HFFc6 (cell line): ENCODE results near the gene MYT1. TPM values are rescaled to one million over a fixed set of nuclear protein-coding genes. Genes with fewer than 3 reads are reported as not detected.

Source experiments
- DNase-seq: peaks from one replicate; pipeline ENCODE4 v3.0.0-alpha.2; 2018
- H3K27ac Mint-ChIP-seq: 2 replicates; pipeline ENCODE4 v1.8.0; 2020; ENCODE audit warnings: mild to moderate bottlenecking, mixed read lengths
- H3K27me3 Mint-ChIP-seq: 2 replicates; pipeline ENCODE4 v1.8.0; 2021; ENCODE audit warnings: mild to moderate bottlenecking, moderate library complexity, mixed read lengths; ENCODE audit not compliant: insufficient read depth
- H3K36me3 Mint-ChIP-seq: 2 replicates; pipeline ENCODE4 v1.8.0; 2021; ENCODE audit warnings: low read depth, mixed read lengths
- H3K4me1 Mint-ChIP-seq: 2 replicates; pipeline ENCODE4 v1.8.0; 2020; ENCODE audit warnings: low read depth, mixed read lengths
- H3K4me3 Mint-ChIP-seq: 2 replicates; pipeline ENCODE4 v1.8.0; 2020; ENCODE audit warnings: mild to moderate bottlenecking, moderate library complexity, mixed read lengths
- H3K9me3 Mint-ChIP-seq: 2 replicates; pipeline ENCODE4 v1.8.0; 2020; ENCODE audit warnings: mild to moderate bottlenecking, mixed read lengths
- CTCF ChIP-seq: fragments of 200-600 bp; sonication (generic); IDR thresholded peaks from 2 replicates; pipeline ENCODE4 v1.5.0; 2021; ENCODE audit warnings: antibody characterized with exemption, mild to moderate bottlenecking
- total RNA-seq, 6 experiments: library from RNA; stranded (reverse); fragmentation: NEBNext Ultra II Directional; extraction: Animal tissue kit (Norgen Biotek cat#: 25700); gene quantifications; 2 replicates in 1 of 6; 3 replicates in 5 of 6; pipeline ENCODE4 v1.2.3, GENCODE V29; 2021

The MYT1 gene
- total RNA-seq, 6 experiments from 2014 or later: not detected

GRCh38 chr20:64216036-64216435, 51.8 kb downstream of the MYT1 start:
- Mint-ChIP-seq H3K27ac (no peak overlapping the region), H3K36me3 (no peaks in the 10 kb centered on the region), H3K27me3 (peaks cover 61% of the 10 kb centered on the region), H3K4me3 (no peak overlapping the region), H3K9me3 (no peaks in the 10 kb centered on the region), H3K4me1 (peaks cover 7% of the 10 kb centered on the region)
- DNase-seq: no peak
- no peak for TF ChIP-seq CTCF

GRCh38 chr20:64216910-64217309, 52.7 kb downstream of the MYT1 start:
- peaks cover 55% of the 10 kb centered on the region for H3K27me3 Mint-ChIP-seq
- H3K4me3 Mint-ChIP-seq: no peak overlapping the region
- H3K36me3 Mint-ChIP-seq: no peaks in the 10 kb centered on the region
- H3K9me3 Mint-ChIP-seq: no peaks in the 10 kb centered on the region
- TF ChIP-seq CTCF: no peak
- peaks cover 13% of the 10 kb centered on the region for H3K4me1 Mint-ChIP-seq
- no peak for DNase-seq
- no peak overlapping the region for H3K27ac Mint-ChIP-seq

- DNase-seq: no peak
- Mint-ChIP-seq H3K27ac (no peak overlapping the region), H3K36me3 (no peaks in the 10 kb centered on the region), H3K4me3 (no peak overlapping the region), H3K9me3 (no peaks in the 10 kb centered on the region), H3K4me1 (peaks cover 15% of the 10 kb centered on the region), H3K27me3 (peaks cover 51% of the 10 kb centered on the region)
- no peak for TF ChIP-seq CTCF
Measured at GRCh38 chr20:64217539-64218221, 53.4 kb downstream of the MYT1 start.

GRCh38 chr20:64219202-64219601, 55.0 kb downstream of the MYT1 start:
- H3K9me3 Mint-ChIP-seq: no peaks in the 10 kb centered on the region
- no peak for DNase-seq
- peaks cover 38% of the 10 kb centered on the region for H3K27me3 Mint-ChIP-seq
- no peak overlapping the region for H3K4me3 Mint-ChIP-seq
- peaks cover 25% of the 10 kb centered on the region for H3K4me1 Mint-ChIP-seq
- no peak overlapping the region for H3K27ac Mint-ChIP-seq
- TF ChIP-seq CTCF: no peak
- no peaks in the 10 kb centered on the region for H3K36me3 Mint-ChIP-seq

- Mint-ChIP-seq H3K9me3 (no peaks in the 10 kb centered on the region), H3K4me1 (peaks cover 30% of the 10 kb centered on the region), H3K36me3 (no peaks in the 10 kb centered on the region), H3K27ac (no peak overlapping the region), H3K4me3 (no peak overlapping the region), H3K27me3 (peaks cover 33% of the 10 kb centered on the region)
- TF ChIP-seq CTCF: no peak
- DNase-seq: no peak
Measured at GRCh38 chr20:64219730-64220129, 55.5 kb downstream of the MYT1 start.

- TF ChIP-seq CTCF: no peak
- H3K36me3 Mint-ChIP-seq: no peaks in the 10 kb centered on the region
- H3K4me1 Mint-ChIP-seq: peaks cover 37% of the 10 kb centered on the region
- no peak overlapping the region for H3K27ac Mint-ChIP-seq
- no peaks in the 10 kb centered on the region for H3K9me3 Mint-ChIP-seq
- H3K27me3 Mint-ChIP-seq: peaks cover 27% of the 10 kb centered on the region
- H3K4me3 Mint-ChIP-seq: no peak overlapping the region
- DNase-seq: no peak
Measured at GRCh38 chr20:64220420-64220819, 56.2 kb downstream of the MYT1 start.
